OCI-LY3 (cell line): ENCODE results near the gene MYG1.

Experiments used
- H2AFZ ChIP-seq: fragments of 200-600, 300-600 bp; shearing (Covaris generic); 2 replicates; pipeline ENCODE4 v1.6.0; 2014; ENCODE audit warnings: antibody characterized with exemption, low read depth, low read length
- H3K27ac ChIP-seq: fragments of 200-600, 300-600 bp; sonication (generic); 2 replicates; pipeline ENCODE4 v1.5.1; 2014; ENCODE audit warnings: mild to moderate bottlenecking, low read length, moderate library complexity, mixed read lengths
- H3K27me3 ChIP-seq: fragments of 200-600, 300-600 bp; sonication (generic); 2 replicates; pipeline ENCODE4 v1.6.1; 2014; ENCODE audit warnings: low read depth, low read length, mixed read lengths
- H3K36me3 ChIP-seq: fragments of 200-600, 300-600 bp; sonication (generic); replicated peaks from 2 replicates; pipeline ENCODE3; 2014; ENCODE audit warnings: low read depth, low read length, mixed read lengths
- H3K4me1 ChIP-seq: fragments of 300-600, 200-600 bp; sonication (generic); 2 replicates; pipeline ENCODE4 v1.6.1; 2014; ENCODE audit warnings: low read length, mixed read lengths
- H3K4me2 ChIP-seq: fragments of 200-600, 300-600 bp; sonication (generic); 2 replicates; pipeline ENCODE4 v1.6.1; 2014; ENCODE audit warnings: low read length, mixed read lengths
- H3K4me3 ChIP-seq: fragments of 300-600, 200-600 bp; sonication (generic); 2 replicates; pipeline ENCODE4 v1.5.1; 2014; ENCODE audit warnings: antibody characterized with exemption, mild to moderate bottlenecking, low read length, moderate library complexity
- H3K79me2 ChIP-seq: fragments of 300-600, 200-600 bp; shearing (Covaris generic); 2 replicates; pipeline ENCODE4 v1.6.1; 2014; ENCODE audit warnings: mild to moderate bottlenecking, low read length, mixed read lengths
- H3K9ac ChIP-seq: fragments of 300-600, 200-600 bp; shearing (Covaris generic); 2 replicates; pipeline ENCODE4 v1.6.0; 2014; ENCODE audit warnings: mild to moderate bottlenecking, low read length, moderate library complexity
- H3K9me3 ChIP-seq: fragments of 200-600, 300-600 bp; shearing (Covaris generic); 2 replicates; pipeline ENCODE4 v1.6.1; 2014; ENCODE audit warnings: low read length, mixed read lengths; ENCODE audit not compliant: insufficient read depth
- H4K20me1 ChIP-seq: fragments of 200-600, 300-600 bp; sonication (generic); 2 replicates; pipeline ENCODE4 v1.6.1; 2016; ENCODE audit warnings: low read length, mixed read lengths; ENCODE audit not compliant: insufficient read depth
- EZH2phosphoT487 ChIP-seq: fragments of 200-600 bp; shearing (Covaris generic); IDR thresholded peaks from 2 replicates; pipeline ENCODE4 v1.6.1; 2018; ENCODE audit warnings: antibody characterized with exemption, mixed run types, low read depth
- TF ChIP-seq, protein P1 (sequence below): fragments of 200-600, 300-600 bp; sonication (generic); IDR thresholded peaks from 2 replicates; pipeline ENCODE4 v1.5.1; 2014; ENCODE audit warnings: antibody characterized with exemption, low read length, low read depth

The MYG1 gene

DNA sequence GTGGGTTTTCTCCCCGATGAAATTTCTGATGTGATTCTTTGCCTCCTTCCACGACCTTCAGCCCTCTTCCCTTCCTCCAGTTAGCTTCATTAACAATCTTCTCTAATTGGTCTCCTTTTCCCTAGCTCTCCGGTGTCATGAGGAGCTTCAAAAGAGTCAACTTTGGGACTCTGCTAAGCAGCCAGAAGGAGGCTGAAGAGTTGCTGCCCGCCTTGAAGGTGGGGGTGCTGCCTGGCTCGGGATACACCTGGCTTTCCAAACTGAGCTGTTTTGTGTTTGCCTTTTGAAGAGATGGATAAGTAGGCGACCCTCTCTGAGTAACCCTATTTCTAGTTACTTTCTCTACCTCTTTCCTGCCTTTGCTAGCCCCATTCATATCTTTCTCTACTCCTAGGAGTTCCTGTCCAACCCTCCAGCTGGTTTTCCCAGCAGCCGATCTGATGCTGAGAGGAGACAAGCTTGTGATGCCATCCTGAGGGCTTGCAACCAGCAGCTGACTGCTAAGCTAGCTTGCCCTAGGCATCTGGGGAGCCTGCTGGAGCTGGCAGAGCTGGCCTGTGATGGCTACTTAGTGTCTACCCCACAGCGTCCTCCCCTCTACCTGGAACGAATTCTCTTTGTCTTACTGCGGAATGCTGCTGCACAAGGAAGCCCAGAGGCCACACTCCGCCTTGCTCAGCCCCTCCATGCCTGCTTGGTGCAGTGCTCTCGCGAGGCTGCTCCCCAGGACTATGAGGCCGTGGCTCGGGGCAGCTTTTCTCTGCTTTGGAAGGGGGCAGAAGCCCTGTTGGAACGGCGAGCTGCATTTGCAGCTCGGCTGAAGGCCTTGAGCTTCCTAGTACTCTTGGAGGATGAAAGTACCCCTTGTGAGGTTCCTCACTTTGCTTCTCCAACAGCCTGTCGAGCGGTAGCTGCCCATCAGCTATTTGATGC is 30.6 kb upstream of the MYG1 start:
- no peak for TF ChIP-seq EZH2phosphoT487
- TF ChIP-seq, protein P1, sequence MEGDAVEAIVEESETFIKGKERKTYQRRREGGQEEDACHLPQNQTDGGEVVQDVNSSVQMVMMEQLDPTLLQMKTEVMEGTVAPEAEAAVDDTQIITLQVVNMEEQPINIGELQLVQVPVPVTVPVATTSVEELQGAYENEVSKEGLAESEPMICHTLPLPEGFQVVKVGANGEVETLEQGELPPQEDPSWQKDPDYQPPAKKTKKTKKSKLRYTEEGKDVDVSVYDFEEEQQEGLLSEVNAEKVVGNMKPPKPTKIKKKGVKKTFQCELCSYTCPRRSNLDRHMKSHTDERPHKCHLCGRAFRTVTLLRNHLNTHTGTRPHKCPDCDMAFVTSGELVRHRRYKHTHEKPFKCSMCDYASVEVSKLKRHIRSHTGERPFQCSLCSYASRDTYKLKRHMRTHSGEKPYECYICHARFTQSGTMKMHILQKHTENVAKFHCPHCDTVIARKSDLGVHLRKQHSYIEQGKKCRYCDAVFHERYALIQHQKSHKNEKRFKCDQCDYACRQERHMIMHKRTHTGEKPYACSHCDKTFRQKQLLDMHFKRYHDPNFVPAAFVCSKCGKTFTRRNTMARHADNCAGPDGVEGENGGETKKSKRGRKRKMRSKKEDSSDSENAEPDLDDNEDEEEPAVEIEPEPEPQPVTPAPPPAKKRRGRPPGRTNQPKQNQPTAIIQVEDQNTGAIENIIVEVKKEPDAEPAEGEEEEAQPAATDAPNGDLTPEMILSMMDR = no peak

DNA sequence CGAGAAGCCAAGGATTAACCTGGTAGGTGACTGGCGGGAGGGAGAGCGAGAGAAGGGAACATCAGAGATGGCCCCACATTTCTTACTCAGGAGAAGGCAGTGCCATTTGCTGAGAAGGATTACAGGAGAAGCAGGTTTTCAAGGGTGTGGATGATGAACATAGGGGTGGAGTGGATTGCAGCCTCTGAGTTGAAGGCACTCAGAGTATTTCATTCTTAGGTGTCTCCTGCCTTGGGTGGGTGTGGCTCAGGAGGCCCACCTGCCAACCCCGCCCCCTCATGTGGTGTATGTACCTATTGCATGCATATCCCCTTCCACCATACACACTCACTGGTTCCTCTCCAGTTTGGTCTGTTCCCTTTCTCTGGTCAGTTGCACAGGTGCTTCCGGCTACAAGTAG is 25.1 kb upstream of the MYG1 start:
- peaks cover 53% of the 10 kb centered on the region for H3K36me3 ChIP-seq
- H3K4me2 ChIP-seq = no peak overlapping the region
- no peak for TF ChIP-seq EZH2phosphoT487
- TF ChIP-seq, protein P1 = no peak
- no peak overlapping the region for H2AFZ ChIP-seq
- no peak overlapping the region for H3K9ac ChIP-seq
- no peak overlapping the region for H3K27ac ChIP-seq
- no peaks in the 10 kb centered on the region for H4K20me1 ChIP-seq
- H3K9me3 ChIP-seq = no peaks in the 10 kb centered on the region
- H3K4me1 ChIP-seq = no peaks in the 10 kb centered on the region
- no peak overlapping the region for H3K4me3 ChIP-seq
- H3K27me3 ChIP-seq = no peaks in the 10 kb centered on the region
- peaks cover 15% of the 10 kb centered on the region for H3K79me2 ChIP-seq

More for the DNA sequence above, 30.6 kb upstream of the MYG1 start:
- H3K79me2 ChIP-seq = peaks cover 26% of the 10 kb centered on the region
- H3K9ac ChIP-seq = peak overlapping the region; percentile 85
- peaks cover 12% of the 10 kb centered on the region for H3K4me1 ChIP-seq
- peak overlapping the region; percentile 88; the same call in 1 of the 2 replicates for H2AFZ ChIP-seq
- peak overlapping the region; percentile 84 for H3K4me2 ChIP-seq
- no peaks in the 10 kb centered on the region for H3K9me3 ChIP-seq
- peaks cover 29% of the 10 kb centered on the region for H3K36me3 ChIP-seq
- peak overlapping the region; percentile 83 for H3K4me3 ChIP-seq
- no peaks in the 10 kb centered on the region for H4K20me1 ChIP-seq
- H3K27me3 ChIP-seq = no peaks in the 10 kb centered on the region
- peak overlapping the region; percentile 60 for H3K27ac ChIP-seq

DNA sequence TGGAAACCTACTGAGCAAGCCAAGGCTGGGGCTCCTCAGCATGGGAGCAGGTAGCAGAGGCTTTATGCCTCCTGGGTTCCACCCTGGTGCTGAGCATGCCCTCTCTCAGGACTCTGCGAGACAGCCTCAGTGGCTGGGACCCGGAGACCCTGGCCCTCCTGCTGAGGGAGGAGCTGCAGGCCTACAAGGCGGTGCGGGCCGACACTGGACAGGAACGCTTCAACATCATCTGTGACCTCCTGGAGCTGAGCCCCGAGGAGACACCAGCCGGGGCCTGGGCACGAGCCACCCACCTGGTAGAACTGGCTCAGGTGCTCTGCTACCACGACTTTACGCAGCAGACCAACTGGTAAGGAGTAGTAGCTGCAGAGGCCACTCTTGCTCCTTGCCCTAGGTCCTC is 23.0 kb upstream of the MYG1 start:
- Histone ChIP-seq H3K27me3 (no peaks in the 10 kb centered on the region), H3K9me3 (no peaks in the 10 kb centered on the region), H4K20me1 (no peaks in the 10 kb centered on the region), H3K36me3 (peaks cover 49% of the 10 kb centered on the region), H3K4me3 (no peak overlapping the region), H3K27ac (no peak overlapping the region), H3K79me2 (no peaks in the 10 kb centered on the region; the same call in 1 of the 2 replicates), H3K4me1 (no peaks in the 10 kb centered on the region), H2AFZ (no peak overlapping the region), H3K4me2 (no peak overlapping the region), H3K9ac (no peak overlapping the region)
- TF ChIP-seq EZH2phosphoT487 = no peak
- TF ChIP-seq, protein P1 = no peak

DNA sequence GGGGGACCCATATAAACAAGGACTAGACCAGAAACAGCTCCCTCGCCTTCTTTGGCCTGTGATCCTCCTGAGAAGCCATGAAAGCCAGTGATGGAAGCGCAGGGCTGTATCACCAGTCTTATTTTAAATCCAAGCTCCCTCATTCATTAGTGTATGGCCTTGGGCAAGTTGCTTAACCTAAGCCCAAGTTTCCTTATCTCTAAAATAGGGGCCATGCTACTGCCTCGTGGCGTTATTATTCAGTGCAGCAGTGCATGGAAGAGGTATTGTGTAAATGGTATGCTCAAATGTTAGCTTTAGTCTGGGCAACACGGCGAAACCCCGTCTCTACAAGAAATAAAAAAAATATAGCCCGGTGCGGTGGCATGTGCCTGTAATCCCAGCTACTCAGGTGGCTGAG is 21.5 kb upstream of the MYG1 start:
- H3K27ac ChIP-seq = no peak overlapping the region
- no peaks in the 10 kb centered on the region for H3K9me3 ChIP-seq
- H4K20me1 ChIP-seq = no peaks in the 10 kb centered on the region
- H3K9ac ChIP-seq = no peak overlapping the region
- H3K4me1 ChIP-seq = no peaks in the 10 kb centered on the region
- no peaks in the 10 kb centered on the region for H3K27me3 ChIP-seq
- no peak overlapping the region for H2AFZ ChIP-seq
- no peak overlapping the region for H3K4me3 ChIP-seq
- H3K79me2 ChIP-seq = no peaks in the 10 kb centered on the region
- TF ChIP-seq EZH2phosphoT487 = no peak
- TF ChIP-seq, protein P1 = no peak
- no peak overlapping the region for H3K4me2 ChIP-seq
- peaks cover 50% of the 10 kb centered on the region for H3K36me3 ChIP-seq
